ENCODE measurements around the gene STUM.

STUM gene

DNA sequence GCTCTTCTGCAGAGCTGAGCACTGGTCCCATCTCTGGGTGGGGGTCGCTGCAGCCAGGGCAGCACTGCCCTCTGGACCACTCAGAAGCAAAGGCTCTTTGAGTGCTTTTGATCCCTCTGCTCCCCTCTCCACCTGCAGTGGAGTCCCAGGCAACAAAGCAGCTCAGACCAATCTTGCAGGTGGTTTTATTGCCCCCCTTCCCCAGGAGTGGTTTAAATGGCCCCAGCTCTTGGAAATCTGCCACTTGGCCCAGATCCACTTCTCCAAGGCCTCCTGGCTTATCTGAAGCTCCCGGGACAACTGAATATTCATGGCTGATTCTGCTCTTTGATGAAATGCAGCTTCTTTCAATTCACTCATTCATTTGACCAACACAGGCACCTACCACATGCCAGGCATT lies 2.7 kb downstream of the STUM start:
- no peak overlapping the region for H2AFZ ChIP-seq (ENCODE audit: low read depth, low read length, severe bottlenecking)

GRCh38 chr1:226552061-226552460 lies 3.5 kb downstream of the STUM start:
- Histone ChIP-seq H3F3A (ENCODE audit: insufficient read depth) (no peaks in the 10 kb centered on the region), H2AFZ (ENCODE audit: low read depth, low read length, severe bottlenecking) (no peak overlapping the region), H3K4me3 (ENCODE audit: insufficient read depth, low read length, poor library complexity, severe bottlenecking) (no peak overlapping the region), H3K9me2 (replicated peaks; ENCODE audit: insufficient read depth, low read length) (no peaks in the 10 kb centered on the region), H3K9me3 (ENCODE audit: insufficient read depth, low read length) (no peaks in the 10 kb centered on the region), H3K27ac (ENCODE audit: low read depth, low read length) (no peak overlapping the region), H3K79me2 (ENCODE audit: insufficient read depth, low read length) (no peaks in the 10 kb centered on the region), H3K36me3 (ENCODE audit: low read length) (no peaks in the 10 kb centered on the region), H4K20me1 (ENCODE audit: low read depth, low read length) (no peaks in the 10 kb centered on the region), H3K27me3 (ENCODE audit: low read length) (no peaks in the 10 kb centered on the region; the same call in 1 of the 2 replicates), H3K9ac (ENCODE audit: low read length) (no peak overlapping the region), H3K4me2 (ENCODE audit: low read depth, low read length, poor library complexity, severe bottlenecking) (no peak overlapping the region)
- TF ChIP-seq EZH2phosphoT487 (conservative IDR thresholded peaks at IDR 0.05; ENCODE audit: low read length) = no peak
- TF ChIP-seq, protein P1, sequence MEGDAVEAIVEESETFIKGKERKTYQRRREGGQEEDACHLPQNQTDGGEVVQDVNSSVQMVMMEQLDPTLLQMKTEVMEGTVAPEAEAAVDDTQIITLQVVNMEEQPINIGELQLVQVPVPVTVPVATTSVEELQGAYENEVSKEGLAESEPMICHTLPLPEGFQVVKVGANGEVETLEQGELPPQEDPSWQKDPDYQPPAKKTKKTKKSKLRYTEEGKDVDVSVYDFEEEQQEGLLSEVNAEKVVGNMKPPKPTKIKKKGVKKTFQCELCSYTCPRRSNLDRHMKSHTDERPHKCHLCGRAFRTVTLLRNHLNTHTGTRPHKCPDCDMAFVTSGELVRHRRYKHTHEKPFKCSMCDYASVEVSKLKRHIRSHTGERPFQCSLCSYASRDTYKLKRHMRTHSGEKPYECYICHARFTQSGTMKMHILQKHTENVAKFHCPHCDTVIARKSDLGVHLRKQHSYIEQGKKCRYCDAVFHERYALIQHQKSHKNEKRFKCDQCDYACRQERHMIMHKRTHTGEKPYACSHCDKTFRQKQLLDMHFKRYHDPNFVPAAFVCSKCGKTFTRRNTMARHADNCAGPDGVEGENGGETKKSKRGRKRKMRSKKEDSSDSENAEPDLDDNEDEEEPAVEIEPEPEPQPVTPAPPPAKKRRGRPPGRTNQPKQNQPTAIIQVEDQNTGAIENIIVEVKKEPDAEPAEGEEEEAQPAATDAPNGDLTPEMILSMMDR (IDR thresholded peaks at IDR 0.05; ENCODE audit: insufficient read depth, low read length, poor library complexity, severe bottlenecking) = no peak

More for the DNA sequence above, 2.7 kb downstream of the STUM start:
- Histone ChIP-seq H3K4me3 (ENCODE audit: insufficient read depth, low read length, poor library complexity, severe bottlenecking) (no peak overlapping the region), H3K9me2 (replicated peaks; ENCODE audit: insufficient read depth, low read length) (no peaks in the 10 kb centered on the region), H3F3A (ENCODE audit: insufficient read depth) (no peaks in the 10 kb centered on the region), H3K79me2 (ENCODE audit: insufficient read depth, low read length) (no peaks in the 10 kb centered on the region), H3K27me3 (ENCODE audit: low read length) (no peaks in the 10 kb centered on the region; the same call in 1 of the 2 replicates), H3K27ac (ENCODE audit: low read depth, low read length) (no peak overlapping the region), H3K9me3 (ENCODE audit: insufficient read depth, low read length) (no peaks in the 10 kb centered on the region), H4K20me1 (ENCODE audit: low read depth, low read length) (no peaks in the 10 kb centered on the region), H3K36me3 (ENCODE audit: low read length) (no peaks in the 10 kb centered on the region), H3K9ac (ENCODE audit: low read length) (no peak overlapping the region), H3K4me2 (ENCODE audit: low read depth, low read length, poor library complexity, severe bottlenecking) (no peak overlapping the region)
- TF ChIP-seq, protein P1 (IDR thresholded peaks at IDR 0.05; ENCODE audit: insufficient read depth, low read length, poor library complexity, severe bottlenecking) = no peak
- no peak for TF ChIP-seq EZH2phosphoT487 (conservative IDR thresholded peaks at IDR 0.05; ENCODE audit: low read length)

GRCh38 chr1:226553266-226553923 lies 4.8 kb downstream of the STUM start:
- H3K27ac ChIP-seq (ENCODE audit: low read depth, low read length) = no peak overlapping the region
- no peaks in the 10 kb centered on the region; the same call in 1 of the 2 replicates for H3K27me3 ChIP-seq (ENCODE audit: low read length)
- no peak overlapping the region for H2AFZ ChIP-seq (ENCODE audit: low read depth, low read length, severe bottlenecking)
- H3K36me3 ChIP-seq (ENCODE audit: low read length) = no peaks in the 10 kb centered on the region
- no peaks in the 10 kb centered on the region for H4K20me1 ChIP-seq (ENCODE audit: low read depth, low read length)
- TF ChIP-seq, protein P1 (IDR thresholded peaks at IDR 0.05; ENCODE audit: insufficient read depth, low read length, poor library complexity, severe bottlenecking) = no peak
- no peak overlapping the region for H3K4me3 ChIP-seq (ENCODE audit: insufficient read depth, low read length, poor library complexity, severe bottlenecking)
- no peaks in the 10 kb centered on the region for H3K79me2 ChIP-seq (ENCODE audit: insufficient read depth, low read length)
- H3K9me2 ChIP-seq (replicated peaks; ENCODE audit: insufficient read depth, low read length) = no peaks in the 10 kb centered on the region
- no peaks in the 10 kb centered on the region for H3F3A ChIP-seq (ENCODE audit: insufficient read depth)
- no peak overlapping the region for H3K4me2 ChIP-seq (ENCODE audit: low read depth, low read length, poor library complexity, severe bottlenecking)
- H3K9ac ChIP-seq (ENCODE audit: low read length) = no peak overlapping the region
- H3K9me3 ChIP-seq (ENCODE audit: insufficient read depth, low read length) = no peaks in the 10 kb centered on the region

Measured in SU-DHL-6 (cell line).